Peyer's patch (tissue), 4 donors: Measurements from ENCODE around the gene FOXD3.

ENCODE experiments used
- CTCF ChIP-seq, 6 experiments: fragments of 450-650 bp in 4 of 6; fragments of 200-600 bp in 2 of 6; sonication (generic) in 1 of 6; IDR thresholded peaks; one replicate each; pipeline ENCODE4 v1.5.1; 2017 to 2019; ENCODE audit warnings: antibody characterized with exemption in 6 of 6, mild to moderate bottlenecking in 3 of 6, moderate library complexity in 1 of 6
- POLR2A ChIP-seq, 2 donors: fragments of 450-650 bp; IDR thresholded peaks; one replicate each; pipeline ENCODE4 v1.5.1; 2017; ENCODE audit warnings: antibody characterized with exemption in 2 of 2, mild to moderate bottlenecking in 2 of 2, moderate library complexity in 2 of 2

DNA sequence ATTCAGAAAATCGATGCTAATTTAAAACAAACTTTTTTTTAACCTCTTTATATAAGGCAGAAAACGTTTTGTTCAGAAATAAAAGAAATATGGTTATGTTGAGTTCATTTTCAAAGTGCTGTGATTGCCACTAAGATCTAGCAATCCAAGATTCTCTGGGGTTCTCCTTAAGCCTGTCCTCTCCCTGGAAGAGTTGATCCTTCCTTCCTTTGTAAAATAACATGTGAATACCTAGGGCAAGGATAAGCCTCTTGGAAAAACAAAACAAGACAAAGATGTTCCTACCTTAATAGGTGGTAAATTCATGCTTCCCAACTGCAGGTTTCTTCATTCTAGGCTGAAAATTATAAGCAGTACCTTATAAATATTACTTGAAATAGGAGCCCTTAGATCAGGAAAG, 18.0 kb upstream of the FOXD3 start:
- no peak for TF ChIP-seq CTCF (IDR thresholded peaks at IDR 0.05)
- no peak for TF ChIP-seq POLR2A (IDR thresholded peaks at IDR 0.05)
